HEK293 (cell line): ENCODE data around the gene TRIM9.
A peak's percentile ranks its signal among the peaks of the same experiment; 100 is the strongest.

Experiments
- CTCF ChIA-PET: fragments of 350-600 bp; formaldehyde crosslinking; extraction: SDS; loops from one replicate; lab custom pipeline; 2021; ENCODE audit warnings: antibody characterized with exemption; lab: Yijun Ruan, JAX
- POLR2A ChIA-PET: fragments of 300-600 bp; formaldehyde crosslinking; extraction: SDS; loops from one replicate; lab custom pipeline; 2020; ENCODE audit warnings: antibody characterized with exemption, inconsistent platforms; lab: Yijun Ruan, JAX
- H3K27ac ChIP-seq: fragments of 200-500 bp; sonication (Bioruptor generic); 2 replicates; pipeline ENCODE4 v1.5.1; 2014; ENCODE audit warnings: low read depth, low read length, control low read depth, inconsistent platforms; ENCODE audit errors: extremely low read depth
- H3K36me3 ChIP-seq, 2 experiments: fragments of 200-500 bp in 1 of 2; sonication (Bioruptor generic) in 1 of 2; 1 replicate in 1 of 2; 2 replicates in 1 of 2; pipeline ENCODE4 v1.5.1; 2014 to 2017; ENCODE audit warnings: inconsistent platforms in 2 of 2, low read length in 2 of 2; ENCODE audit not compliant: control insufficient read depth in 2 of 2, insufficient read depth in 1 of 2
- H3K4me1 ChIP-seq: fragments of 200-500 bp; sonication (Bioruptor generic); 2 replicates; pipeline ENCODE4 v1.5.1; 2014; ENCODE audit warnings: mild to moderate bottlenecking, low read length, inconsistent platforms; ENCODE audit not compliant: control insufficient read depth, insufficient read depth
- H3K4me3 ChIP-seq: 2 replicates; pipeline ENCODE4 v1.5.1; 2011; ENCODE audit warnings: low read depth, mild to moderate bottlenecking, control low read depth, low read length, moderate library complexity
- H3K9me3 ChIP-seq: fragments of 200-500 bp; sonication (Bioruptor generic); 2 replicates; pipeline ENCODE4 v1.5.1; 2014; ENCODE audit warnings: low read depth, low read length, inconsistent platforms; ENCODE audit not compliant: control insufficient read depth, insufficient read depth
- GLI4 ChIP-seq: fragments of 450-650 bp; formaldehyde crosslinking; IDR thresholded peaks from 2 replicates; pipeline ENCODE4 v1.5.1; 2016; ENCODE audit warnings: missing biosample characterization, missing genetic modification characterization
- GLIS1 ChIP-seq: fragments of 450-650 bp; formaldehyde crosslinking; IDR thresholded peaks from 2 replicates; pipeline ENCODE4 v1.5.1; 2016; ENCODE audit warnings: missing biosample characterization, missing genetic modification characterization
- MYNN ChIP-seq: fragments of 450-650 bp; formaldehyde crosslinking; IDR thresholded peaks from 2 replicates; pipeline ENCODE4 v1.5.1; 2016; ENCODE audit warnings: missing biosample characterization, missing genetic modification characterization, borderline replicate concordance
- PBX3 ChIP-seq: sonication (generic); formaldehyde crosslinking; IDR thresholded peaks from 2 replicates; pipeline ENCODE4 v1.8.1; 2022; ENCODE audit warnings: mild to moderate bottlenecking, moderate library complexity, missing genetic modification reagents
- SCRT2 ChIP-seq: fragments of 450-650 bp; formaldehyde crosslinking; IDR thresholded peaks from 2 replicates; pipeline ENCODE4 v1.5.1; 2016; ENCODE audit warnings: missing biosample characterization, missing genetic modification characterization
- ZBTB6 ChIP-seq: fragments of 450-650 bp; formaldehyde crosslinking; IDR thresholded peaks from 2 replicates; pipeline ENCODE4 v1.5.1; 2017; ENCODE audit warnings: missing biosample characterization, missing genetic modification characterization
- ZBTB7A ChIP-seq: fragments of 450-650 bp; formaldehyde crosslinking; IDR thresholded peaks from 2 replicates; pipeline ENCODE4 v1.5.1; 2016; ENCODE audit warnings: low read depth, missing biosample characterization, missing genetic modification characterization
- ZNF121 ChIP-seq: fragments of 450-650 bp; formaldehyde crosslinking; IDR thresholded peaks from 2 replicates; pipeline ENCODE4 v1.5.1; 2016; ENCODE audit warnings: missing biosample characterization, missing genetic modification characterization
- ZNF146 ChIP-seq: fragments of 450-650 bp; formaldehyde crosslinking; IDR thresholded peaks from 2 replicates; pipeline ENCODE4 v1.5.1; 2016; ENCODE audit warnings: missing biosample characterization, missing genetic modification characterization
- ZNF16 ChIP-seq: fragments of 450-650 bp; formaldehyde crosslinking; IDR thresholded peaks from 2 replicates; pipeline ENCODE4 v1.5.1; 2016; ENCODE audit warnings: low read depth, missing biosample characterization, missing genetic modification characterization
- ZNF175 ChIP-seq: fragments of 450-650 bp; formaldehyde crosslinking; IDR thresholded peaks from 2 replicates; pipeline ENCODE4 v1.5.1; 2016; ENCODE audit warnings: missing biosample characterization, missing genetic modification characterization
- ZNF239 ChIP-seq: fragments of 450-650 bp; formaldehyde crosslinking; IDR thresholded peaks from 2 replicates; pipeline ENCODE4 v1.5.1; 2016; ENCODE audit warnings: missing biosample characterization, missing genetic modification characterization
- ZNF311 ChIP-seq: fragments of 450-650 bp; formaldehyde crosslinking; IDR thresholded peaks from 2 replicates; pipeline ENCODE4 v1.5.1; 2017; ENCODE audit warnings: missing biosample characterization, missing genetic modification characterization, borderline replicate concordance
- ZNF335 ChIP-seq: fragments of 450-650 bp; formaldehyde crosslinking; conservative IDR thresholded peaks from 2 replicates; pipeline ENCODE4 v1.5.1; 2016; ENCODE audit warnings: missing biosample characterization, missing genetic modification characterization
- ZNF37A ChIP-seq: fragments of 450-650 bp; IDR thresholded peaks from 2 replicates; pipeline ENCODE4 v1.5.1; 2018; ENCODE audit warnings: missing biosample characterization, missing genetic modification characterization
- ZNF398 ChIP-seq: fragments of 450-650 bp; formaldehyde crosslinking; IDR thresholded peaks from 2 replicates; pipeline ENCODE4 v1.5.1; 2017; ENCODE audit warnings: missing biosample characterization, missing genetic modification characterization
- ZNF449 ChIP-seq: fragments of 450-650 bp; formaldehyde crosslinking; IDR thresholded peaks from 2 replicates; pipeline ENCODE4 v1.5.1; 2017; ENCODE audit warnings: missing biosample characterization, mild to moderate bottlenecking, missing genetic modification characterization, moderate library complexity
- ZNF501 ChIP-seq: fragments of 450-650 bp; formaldehyde crosslinking; IDR thresholded peaks from 2 replicates; pipeline ENCODE4 v1.5.1; 2016; ENCODE audit warnings: missing biosample characterization, missing genetic modification characterization
- ZNF580 ChIP-seq: fragments of 450-650 bp; formaldehyde crosslinking; IDR thresholded peaks from 2 replicates; pipeline ENCODE4 v1.5.1; 2016; ENCODE audit warnings: missing biosample characterization, missing genetic modification characterization
- ZNF596 ChIP-seq: fragments of 450-650 bp; IDR thresholded peaks from 2 replicates; pipeline ENCODE4 v1.5.0; 2018; ENCODE audit warnings: missing biosample characterization, mild to moderate bottlenecking, missing genetic modification characterization, moderate library complexity
- ZNF654 ChIP-seq: fragments of 450-650 bp; formaldehyde crosslinking; IDR thresholded peaks from 2 replicates; pipeline ENCODE4 v1.5.1; 2016; ENCODE audit warnings: low read depth, missing biosample characterization, missing genetic modification characterization
- ZNF658 ChIP-seq: fragments of 450-650 bp; formaldehyde crosslinking; IDR thresholded peaks from 2 replicates; pipeline ENCODE4; 2016; ENCODE audit warnings: missing biosample characterization, missing genetic modification characterization
- ZNF670 ChIP-seq: fragments of 450-650 bp; formaldehyde crosslinking; IDR thresholded peaks from 2 replicates; pipeline ENCODE4 v1.5.1; 2016; ENCODE audit warnings: missing biosample characterization, missing genetic modification characterization, low read depth
- ZNF791 ChIP-seq: fragments of 450-650 bp; formaldehyde crosslinking; IDR thresholded peaks from 2 replicates; pipeline ENCODE4 v1.5.1; 2016; ENCODE audit warnings: missing biosample characterization, missing genetic modification characterization
- TF ChIP-seq, protein P1 (sequence below): fragments of 450-650 bp; formaldehyde crosslinking; IDR thresholded peaks from 2 replicates; pipeline ENCODE4 v1.5.1; 2016; ENCODE audit warnings: missing biosample characterization, missing genetic modification characterization
- TF ChIP-seq, protein P2 (sequence below): fragments of 450-650 bp; IDR thresholded peaks from 2 replicates; pipeline ENCODE4 v1.5.1; 2018; ENCODE audit warnings: missing biosample characterization, mild to moderate bottlenecking, missing genetic modification characterization
- TF ChIP-seq, protein P3 (sequence below): fragments of 450-650 bp; formaldehyde crosslinking; IDR thresholded peaks from 2 replicates; pipeline ENCODE4 v1.5.1; 2016; ENCODE audit warnings: missing biosample characterization, missing genetic modification characterization, low read depth

The TRIM9 gene

GRCh38 chr14:50944647-50945413 is 150.1 kb downstream of the TRIM9 start:
- Histone ChIP-seq H3K9me3 (no peaks in the 10 kb centered on the region), H3K4me3 (peak overlapping the region; percentile 60), H3K27ac (peak overlapping the region; percentile 68), H3K4me1 (peaks cover 3% of the 10 kb centered on the region; the same call in 1 of the 2 replicates), H3K36me3 (peaks cover 11 to 25% of the 10 kb centered on the region in 2 experiments)
- CTCF ChIA-PET: interaction anchor here (0.7 to 3.2 kb wide), 2 partner anchors 10 to 60 kb away, joined by 4 to 16 read pairs; no protein-coding TSS in a partner anchor
- POLR2A ChIA-PET: interaction anchor here (0.8 to 2.0 kb wide), 7 partner anchors 10 to 150 kb away, joined by 3 to 10 read pairs (median 3); partner anchors contain the start of gene TRIM9
- TF ChIP-seq ZNF791 (tag by site-specific recombination) (no peak), ZNF654 (tag by site-specific recombination) (no peak), ZNF658 (tag by site-specific recombination) (no peak), SCRT2 (tag by site-specific recombination) (no peak), ZNF501 (tag by site-specific recombination) (no peak), GLIS1 (tag by site-specific recombination) (no peak; the same call in 1 of the 2 replicates), ZNF449 (tag by site-specific recombination) (no peak), ZNF311 (tag by site-specific recombination) (no peak), ZBTB6 (no peak), ZNF37A (tag by site-specific recombination) (no peak), ZNF398 (tag by site-specific recombination) (peak; percentile 86), ZNF239 (tag by site-specific recombination) (no peak), GLI4 (tag by site-specific recombination) (no peak), ZNF146 (tag by site-specific recombination) (no peak), ZNF580 (tag by site-specific recombination) (no peak), PBX3 (CRISPR knock-in tag) (no peak), ZNF16 (tag by site-specific recombination) (no peak), ZNF596 (tag by site-specific recombination) (no peak), ZNF670 (tag by site-specific recombination) (no peak), ZNF335 (tag by site-specific recombination) (peak; percentile 69), ZNF175 (tag by site-specific recombination) (no peak), ZNF121 (no peak), MYNN (no peak), ZBTB7A (no peak)
- TF ChIP-seq, protein P1, sequence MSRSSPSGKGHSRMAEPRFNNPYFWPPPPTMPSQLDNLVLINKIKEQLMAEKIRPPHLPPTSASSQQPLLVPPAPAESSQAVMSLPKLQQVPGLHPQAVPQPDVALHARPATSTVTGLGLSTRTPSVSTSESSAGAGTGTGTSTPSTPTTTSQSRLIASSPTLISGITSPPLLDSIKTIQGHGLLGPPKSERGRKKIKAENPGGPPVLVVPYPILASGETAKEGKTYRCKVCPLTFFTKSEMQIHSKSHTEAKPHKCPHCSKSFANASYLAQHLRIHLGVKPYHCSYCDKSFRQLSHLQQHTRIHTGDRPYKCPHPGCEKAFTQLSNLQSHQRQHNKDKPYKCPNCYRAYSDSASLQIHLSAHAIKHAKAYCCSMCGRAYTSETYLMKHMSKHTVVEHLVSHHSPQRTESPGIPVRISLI: no peak
- TF ChIP-seq, protein P2, sequence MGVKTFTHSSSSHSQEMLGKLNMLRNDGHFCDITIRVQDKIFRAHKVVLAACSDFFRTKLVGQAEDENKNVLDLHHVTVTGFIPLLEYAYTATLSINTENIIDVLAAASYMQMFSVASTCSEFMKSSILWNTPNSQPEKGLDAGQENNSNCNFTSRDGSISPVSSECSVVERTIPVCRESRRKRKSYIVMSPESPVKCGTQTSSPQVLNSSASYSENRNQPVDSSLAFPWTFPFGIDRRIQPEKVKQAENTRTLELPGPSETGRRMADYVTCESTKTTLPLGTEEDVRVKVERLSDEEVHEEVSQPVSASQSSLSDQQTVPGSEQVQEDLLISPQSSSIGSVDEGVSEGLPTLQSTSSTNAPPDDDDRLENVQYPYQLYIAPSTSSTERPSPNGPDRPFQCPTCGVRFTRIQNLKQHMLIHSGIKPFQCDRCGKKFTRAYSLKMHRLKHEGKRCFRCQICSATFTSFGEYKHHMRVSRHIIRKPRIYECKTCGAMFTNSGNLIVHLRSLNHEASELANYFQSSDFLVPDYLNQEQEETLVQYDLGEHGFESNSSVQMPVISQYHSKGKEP (tag by site-specific recombination): no peak
- TF ChIP-seq, protein P3, sequence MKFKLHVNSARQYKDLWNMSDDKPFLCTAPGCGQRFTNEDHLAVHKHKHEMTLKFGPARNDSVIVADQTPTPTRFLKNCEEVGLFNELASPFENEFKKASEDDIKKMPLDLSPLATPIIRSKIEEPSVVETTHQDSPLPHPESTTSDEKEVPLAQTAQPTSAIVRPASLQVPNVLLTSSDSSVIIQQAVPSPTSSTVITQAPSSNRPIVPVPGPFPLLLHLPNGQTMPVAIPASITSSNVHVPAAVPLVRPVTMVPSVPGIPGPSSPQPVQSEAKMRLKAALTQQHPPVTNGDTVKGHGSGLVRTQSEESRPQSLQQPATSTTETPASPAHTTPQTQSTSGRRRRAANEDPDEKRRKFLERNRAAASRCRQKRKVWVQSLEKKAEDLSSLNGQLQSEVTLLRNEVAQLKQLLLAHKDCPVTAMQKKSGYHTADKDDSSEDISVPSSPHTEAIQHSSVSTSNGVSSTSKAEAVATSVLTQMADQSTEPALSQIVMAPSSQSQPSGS: no peak
